PC-9 (cell line): ENCODE data around the gene KRTAP10-10. TPM values are rescaled to one million over a fixed set of nuclear protein-coding genes. Genes with fewer than 3 reads are reported as not detected.

ENCODE experiments used
- Bru-seq: library from RNA; stranded (reverse); fragments of 400-500 nt; gene quantifications from one replicate; lab custom pipeline; 2021; lab: Mats Ljungman, UMichigan
- BruChase-seq, 2 experiments: library from RNA; stranded (reverse); fragments of 400-500 nt; gene quantifications; one replicate each; lab custom pipeline; 2021; lab: Mats Ljungman, UMichigan
- BruUV-seq: library from RNA; stranded (reverse); fragments of 400-500 nt; replicated peaks from 2 replicates; lab custom pipeline; 2021; lab: Mats Ljungman, UMichigan
- CTCF ChIA-PET: fragments of 300-600 bp; sonication (Branson Sonifier 250); formaldehyde crosslinking; loops from one replicate; lab custom pipeline; 2022; ENCODE audit warnings: antibody characterized with exemption; lab: Charles Lee
- POLR2A ChIA-PET: fragments of 300-600 bp; sonication (Branson Sonifier 250); formaldehyde crosslinking; loops from one replicate; lab custom pipeline; 2022; ENCODE audit warnings: antibody characterized with exemption; ENCODE audit not compliant: unreplicated experiment; lab: Charles Lee
- DNase-seq, 2 experiments: peaks; one replicate each; pipeline versions ENCODE4 v3.0.0 to v3.0.0-alpha.2; 2015 to 2022; ENCODE audit warnings: mixed read lengths in 1 of 2
- H2AFZ ChIP-seq: fragments of 200-600 bp; sonication (generic); 2 replicates; pipeline ENCODE4 v1.8.1; 2017; ENCODE audit warnings: antibody characterized with exemption
- H3F3A ChIP-seq: fragments of 200-600 bp; sonication (generic); 2 replicates; pipeline ENCODE4 v1.8.1; 2017; ENCODE audit warnings: antibody characterized with exemption, mild to moderate bottlenecking, low read depth; ENCODE audit not compliant: insufficient read depth
- H3K27ac ChIP-seq: fragments of 200-600 bp; sonication (generic); 2 replicates; pipeline ENCODE4 v1.6.1; 2016; ENCODE audit warnings: mixed run types
- H3K27me3 ChIP-seq: fragments of 200-600 bp; sonication (generic); 2 replicates; pipeline ENCODE4 v1.6.1; 2016; ENCODE audit warnings: low read depth, mixed run types; ENCODE audit not compliant: insufficient read depth
- H3K36me3 ChIP-seq: fragments of 200-600 bp; sonication (generic); 2 replicates; pipeline ENCODE4 v1.6.1; 2016; ENCODE audit warnings: low read depth, mixed run types
- H3K4me1 ChIP-seq: fragments of 200-600 bp; sonication (generic); replicated peaks from 2 replicates; pipeline ENCODE4 v1.6.1; 2016; ENCODE audit warnings: mixed run types; ENCODE audit not compliant: insufficient read depth
- H3K4me2 ChIP-seq: fragments of 200-600 bp; sonication (generic); 2 replicates; pipeline ENCODE4 v1.6.1; 2017; ENCODE audit warnings: mixed run types
- H3K4me3 ChIP-seq: fragments of 200-600 bp; sonication (generic); 2 replicates; pipeline ENCODE4 v1.6.1; 2016; ENCODE audit warnings: mixed run types
- H3K79me2 ChIP-seq: fragments of 200-600 bp; sonication (generic); 2 replicates; pipeline ENCODE4 v1.6.1; 2017; ENCODE audit warnings: low read depth, mixed run types
- H3K9me2 ChIP-seq: fragments of 200-600 bp; sonication (generic); 2 replicates; pipeline ENCODE4 v1.8.1; 2017; ENCODE audit warnings: mild to moderate bottlenecking; ENCODE audit not compliant: insufficient read depth
- H3K9me3 ChIP-seq: fragments of 200-600 bp; sonication (generic); 2 replicates; pipeline ENCODE4 v1.8.1; 2016; ENCODE audit warnings: low read depth; ENCODE audit not compliant: insufficient read depth
- H4K20me1 ChIP-seq: fragments of 200-600 bp; sonication (generic); 2 replicates; pipeline ENCODE4 v1.8.1; 2017; ENCODE audit not compliant: insufficient read depth
- EZH2 ChIP-seq: fragments of 200-600 bp; sonication (generic); IDR thresholded peaks from 2 replicates; pipeline ENCODE4 v1.8.0; 2017; ENCODE audit warnings: antibody characterized with exemption, low read depth
- intact Hi-C: fragments of 100-400 bp; cut with micrococcal nuclease; formaldehyde crosslinking; loops from one replicate; pipeline ENCODE4 v1.10.0; 2022; ENCODE audit not compliant: unreplicated experiment
- long read RNA-seq: library from polyadenylated mRNA; stranded (forward); transcript quantifications from one replicate; pipeline ENCODE4 v2.0.0, GENCODE V29; 2022
- total RNA-seq: library from RNA; stranded (reverse); gene quantifications from 2 replicates; pipeline ENCODE4 v1.2.3, GENCODE V29; 2021
- TF ChIP-seq, protein P1 (sequence below): fragments of 200-600 bp; sonication (generic); conservative IDR thresholded peaks from 2 replicates; pipeline ENCODE4 v1.6.1; 2017; ENCODE audit warnings: mixed run types, antibody characterized with exemption, mild to moderate bottlenecking, moderate library complexity

The KRTAP10-10 gene, protein sequence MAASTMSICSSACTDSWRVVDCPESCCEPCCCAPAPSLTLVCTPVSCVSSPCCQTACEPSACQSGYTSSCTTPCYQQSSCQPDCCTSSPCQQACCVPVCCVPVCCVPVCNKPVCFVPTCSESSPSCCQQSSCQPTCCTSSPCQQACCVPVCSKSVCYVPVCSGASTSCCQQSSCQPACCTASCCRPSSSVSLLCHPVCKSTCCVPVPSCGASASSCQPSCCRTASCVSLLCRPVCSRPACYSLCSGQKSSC
- not detected in 2 replicates for total RNA-seq
- Bru-seq, nascent RNA: not detected
- BruChase-seq, experiment 1, labeled RNA remaining after a 2-hour chase: not detected
- BruChase-seq, experiment 2, labeled RNA remaining after a 6-hour chase: not detected
- long read RNA-seq: 0 reads

DNA sequence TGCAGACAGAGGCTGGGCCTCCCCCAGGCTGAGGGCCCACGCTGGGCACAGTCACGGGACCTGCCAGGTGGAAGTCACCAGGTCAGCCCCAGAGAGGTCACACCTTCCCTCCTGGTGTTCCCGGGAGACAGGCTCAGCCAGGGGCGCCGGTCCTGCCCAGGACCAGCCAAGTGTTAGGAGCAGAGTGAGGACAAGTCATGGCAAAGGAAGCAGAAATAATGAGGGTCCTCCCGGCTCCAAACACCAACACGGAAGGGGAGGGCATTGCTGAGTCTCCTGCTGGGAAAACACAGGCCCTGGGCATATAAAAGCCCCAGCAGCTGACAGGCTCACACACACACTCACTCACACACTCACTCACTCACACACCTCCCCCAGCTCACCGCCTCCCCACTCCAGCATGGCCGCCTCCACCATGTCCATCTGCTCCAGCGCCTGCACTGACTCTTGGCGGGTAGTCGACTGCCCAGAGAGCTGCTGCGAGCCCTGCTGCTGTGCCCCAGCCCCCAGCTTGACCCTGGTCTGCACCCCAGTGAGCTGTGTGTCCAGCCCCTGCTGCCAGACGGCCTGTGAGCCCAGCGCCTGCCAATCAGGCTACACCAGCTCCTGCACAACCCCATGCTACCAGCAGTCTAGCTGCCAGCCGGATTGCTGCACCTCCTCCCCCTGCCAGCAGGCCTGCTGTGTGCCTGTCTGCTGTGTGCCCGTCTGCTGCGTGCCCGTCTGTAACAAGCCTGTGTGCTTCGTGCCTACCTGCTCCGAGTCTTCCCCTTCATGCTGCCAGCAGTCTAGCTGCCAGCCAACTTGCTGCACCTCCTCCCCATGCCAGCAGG lies at the start of gene KRTAP10-10:
KRTAP10-10 (plus strand) TSS at position 339 of the 833 bp plus-strand sequence; CDS start at position 401, 62 bp downstream.
- no peak within 1 kb of the TSS for H2AFZ ChIP-seq
- no TSS peak for BruUV-seq
- POLR2A ChIA-PET: no interaction called here
- intact Hi-C loops: no loop called here
- no peak within 1 kb of the TSS for H3K27ac ChIP-seq
- H3K4me1 ChIP-seq: no peaks in the 10 kb centered on the region
- H3K79me2 ChIP-seq: no peaks in the 10 kb centered on the region
- no peak within 1 kb of the TSS for H3K4me3 ChIP-seq
- no peaks in the 10 kb centered on the region for H3K9me3 ChIP-seq
- no peaks in the 10 kb centered on the region for H4K20me1 ChIP-seq
- no peaks in the 10 kb centered on the region for H3F3A ChIP-seq
- H3K36me3 ChIP-seq: no peaks in the 10 kb centered on the region
- no peak within 1 kb of the TSS for H3K4me2 ChIP-seq
- no peaks in the 10 kb centered on the region for H3K9me2 ChIP-seq
- TF ChIP-seq EZH2: no peak
- TF ChIP-seq, protein P1, sequence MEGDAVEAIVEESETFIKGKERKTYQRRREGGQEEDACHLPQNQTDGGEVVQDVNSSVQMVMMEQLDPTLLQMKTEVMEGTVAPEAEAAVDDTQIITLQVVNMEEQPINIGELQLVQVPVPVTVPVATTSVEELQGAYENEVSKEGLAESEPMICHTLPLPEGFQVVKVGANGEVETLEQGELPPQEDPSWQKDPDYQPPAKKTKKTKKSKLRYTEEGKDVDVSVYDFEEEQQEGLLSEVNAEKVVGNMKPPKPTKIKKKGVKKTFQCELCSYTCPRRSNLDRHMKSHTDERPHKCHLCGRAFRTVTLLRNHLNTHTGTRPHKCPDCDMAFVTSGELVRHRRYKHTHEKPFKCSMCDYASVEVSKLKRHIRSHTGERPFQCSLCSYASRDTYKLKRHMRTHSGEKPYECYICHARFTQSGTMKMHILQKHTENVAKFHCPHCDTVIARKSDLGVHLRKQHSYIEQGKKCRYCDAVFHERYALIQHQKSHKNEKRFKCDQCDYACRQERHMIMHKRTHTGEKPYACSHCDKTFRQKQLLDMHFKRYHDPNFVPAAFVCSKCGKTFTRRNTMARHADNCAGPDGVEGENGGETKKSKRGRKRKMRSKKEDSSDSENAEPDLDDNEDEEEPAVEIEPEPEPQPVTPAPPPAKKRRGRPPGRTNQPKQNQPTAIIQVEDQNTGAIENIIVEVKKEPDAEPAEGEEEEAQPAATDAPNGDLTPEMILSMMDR: no peak
- DNase-seq: no peak
- H3K27me3 ChIP-seq: peaks cover 43% of the 10 kb centered on the region
- CTCF ChIA-PET: no interaction called here

DNA sequence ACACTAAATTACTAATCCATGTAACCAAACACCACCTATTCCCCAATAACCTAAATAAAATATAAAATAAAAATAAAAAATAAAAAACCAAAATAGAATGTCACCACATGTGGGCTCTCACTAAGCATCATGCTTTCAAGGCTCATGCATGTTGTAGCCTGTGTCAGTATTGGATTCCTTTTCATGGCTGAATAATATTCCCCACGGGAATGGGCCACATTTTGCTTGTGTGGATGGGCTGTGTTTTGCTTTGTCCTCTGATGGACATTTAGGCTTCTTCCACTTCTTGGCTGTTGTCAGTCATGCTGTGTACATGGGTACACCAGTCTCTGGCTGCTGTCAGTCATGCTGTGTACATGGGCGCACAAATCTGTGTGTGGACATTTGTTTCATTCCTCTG lies 48.1 kb upstream of the KRTAP10-10 start:
- H2AFZ ChIP-seq: no peak overlapping the region
- H3K79me2 ChIP-seq: no peaks in the 10 kb centered on the region
- TF ChIP-seq, protein P1: no peak
- TF ChIP-seq EZH2: no peak
- peaks cover 51% of the 10 kb centered on the region for H3K27me3 ChIP-seq
- no peak overlapping the region for H3K27ac ChIP-seq
- H3K9me2 ChIP-seq: no peaks in the 10 kb centered on the region
- no peak for DNase-seq
- H3K4me2 ChIP-seq: no peak overlapping the region
- intact Hi-C loops: no loop called here
- no peak overlapping the region for H3K4me3 ChIP-seq
- H3K36me3 ChIP-seq: no peaks in the 10 kb centered on the region
- ChIA-PET POLR2A (no interaction called here), CTCF (no interaction called here)
- H4K20me1 ChIP-seq: no peaks in the 10 kb centered on the region
- H3K9me3 ChIP-seq: no peaks in the 10 kb centered on the region
- no peaks in the 10 kb centered on the region for H3K4me1 ChIP-seq
- no peaks in the 10 kb centered on the region for H3F3A ChIP-seq
- no TSS peak for BruUV-seq

DNA sequence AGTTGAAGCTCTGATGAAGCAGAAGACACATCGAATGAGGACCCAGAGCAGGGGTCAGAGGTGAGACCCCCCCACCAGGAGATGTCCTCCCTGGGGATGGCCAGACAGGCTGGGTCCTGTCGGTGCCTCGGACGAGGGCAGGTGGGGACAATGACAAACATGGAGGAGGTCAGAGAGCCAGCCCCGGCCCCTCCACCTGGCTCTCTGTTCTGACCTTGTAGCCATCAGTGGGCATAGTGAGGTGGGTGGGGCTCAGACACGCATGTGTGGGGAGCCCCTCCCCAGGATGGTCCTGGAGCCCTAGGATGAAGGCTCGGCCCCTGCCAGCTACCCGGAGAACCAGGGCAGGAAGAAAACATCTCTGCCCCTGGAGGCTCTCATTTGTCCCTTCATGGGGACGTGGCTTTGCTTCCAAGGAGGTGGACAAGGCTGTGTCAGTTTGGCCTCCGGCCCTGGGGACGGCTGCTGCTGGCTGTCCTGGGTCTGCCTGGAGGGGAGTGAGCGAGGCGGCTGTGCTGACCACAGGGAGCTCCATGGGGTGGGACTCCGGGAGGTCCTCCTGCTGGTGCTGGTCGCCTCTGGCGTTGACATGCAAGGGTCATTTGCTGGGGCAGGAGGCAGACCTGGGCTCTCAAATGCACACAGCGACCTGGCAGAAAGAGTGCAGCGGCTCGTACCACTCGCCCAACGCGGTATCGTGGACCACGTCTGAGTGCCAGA lies 47.4 kb upstream of the KRTAP10-10 start:
- H4K20me1 ChIP-seq: no peaks in the 10 kb centered on the region
- H3F3A ChIP-seq: no peaks in the 10 kb centered on the region
- POLR2A ChIA-PET: no interaction called here
- H3K27me3 ChIP-seq: peaks cover 53% of the 10 kb centered on the region
- H3K9me2 ChIP-seq: no peaks in the 10 kb centered on the region
- no peak for DNase-seq
- H3K4me1 ChIP-seq: no peaks in the 10 kb centered on the region
- BruUV-seq: no TSS peak
- H3K79me2 ChIP-seq: no peaks in the 10 kb centered on the region
- CTCF ChIA-PET: no interaction called here
- TF ChIP-seq, protein P1: no peak
- no peaks in the 10 kb centered on the region for H3K36me3 ChIP-seq
- intact Hi-C loops: no loop called here
- no peak overlapping the region for H3K4me3 ChIP-seq
- no peak overlapping the region for H3K27ac ChIP-seq
- no peak overlapping the region for H3K4me2 ChIP-seq
- H2AFZ ChIP-seq: no peak overlapping the region
- H3K9me3 ChIP-seq: no peaks in the 10 kb centered on the region
